Measurements from ENCODE around the gene COPS7B. TPM values are rescaled to one million over a fixed set of nuclear protein-coding genes. Genes with fewer than 3 reads are reported as not detected.
A peak's percentile ranks its signal among the peaks of the same experiment; 100 is the strongest.

The COPS7B gene
- total RNA-seq, 1 experiment from 2014 or later = 41.3 TPM

- Histone ChIP-seq H3K9me3 (ENCODE audit: control insufficient read depth, insufficient read depth, low read depth, low read length) (no peaks in the 10 kb centered on the region), H3K27me3 (ENCODE audit: control insufficient read depth, insufficient read depth, low read length) (no peaks in the 10 kb centered on the region), H3K36me3 (ENCODE audit: control insufficient read depth, insufficient read depth, low read length) (peaks cover 11% of the 10 kb centered on the region), H3K4me3 (ENCODE audit: low read depth in 2 of 2, low read length in 2 of 2) (peak overlapping the region; percentile 68 to 74; a peak in 1 of 4 replicates), H3K27ac (ENCODE audit: low read length) (peak overlapping the region; percentile 91), H3K4me1 (ENCODE audit: control insufficient read depth, insufficient read depth, low read length) (peaks cover 32% of the 10 kb centered on the region)
- in situ Hi-C loops (cut with HindIII; ENCODE audit: low pct_unique_long_range_greater_than_20kb, low sequenced_read_pairs) = no loop called here
- no TSS peak for BruUV-seq (replicated peaks)
- DNase-seq (ENCODE audit: low read depth, low spot score) (no peak), ATAC-seq (no peak)
- intact Hi-C loops (cut with micrococcal nuclease; ENCODE audit: unreplicated experiment) = loop anchor here (10.0 kb wide), 1 partner anchor 171 kb away; no protein-coding TSS in a partner anchor
- ChIA-PET POLR2A (interaction anchor here (0.6 kb wide), 1 partner anchor 688 kb away, joined by 3 read pairs; no protein-coding TSS in a partner anchor), CTCF (no interaction called here)
- no peak for TF ChIP-seq SIN3A (IDR thresholded peaks at IDR 0.05; ENCODE audit: borderline replicate concordance, insufficient read depth, low read depth, low read length)
- TF ChIP-seq POLR2AphosphoS5 (IDR thresholded peaks at IDR 0.05; ENCODE audit: low read depth, low read length) = no peak
- no peak for TF ChIP-seq CTCF (IDR thresholded peaks at IDR 0.05)
- TF ChIP-seq TCF7L2 (IDR thresholded peaks at IDR 0.05; ENCODE audit: low read depth, low read length) = no peak
Observed at GRCh38 chr2:231785413-231785812, 832 bp upstream of the COPS7B start.

GRCh38 chr2:231785822-231786176 is 446 bp upstream of the COPS7B start:
- no peak for DNase-seq (ENCODE audit: low read depth, low spot score)
- ChIA-PET POLR2A (interaction anchor here (0.6 kb wide), 1 partner anchor 688 kb away, joined by 3 read pairs; no protein-coding TSS in a partner anchor), CTCF (no interaction called here)
- ATAC-seq = peak; percentile 13
- no TSS peak for BruUV-seq (replicated peaks)
- no peaks in the 10 kb centered on the region for H3K9me3 ChIP-seq (ENCODE audit: control insufficient read depth, insufficient read depth, low read depth, low read length)
- in situ Hi-C loops (cut with HindIII; ENCODE audit: low pct_unique_long_range_greater_than_20kb, low sequenced_read_pairs) = no loop called here
- peaks cover 11% of the 10 kb centered on the region for H3K36me3 ChIP-seq (ENCODE audit: control insufficient read depth, insufficient read depth, low read length)
- no peaks in the 10 kb centered on the region for H3K27me3 ChIP-seq (ENCODE audit: control insufficient read depth, insufficient read depth, low read length)
- H3K4me1 ChIP-seq (ENCODE audit: control insufficient read depth, insufficient read depth, low read length) = peaks cover 32% of the 10 kb centered on the region
- H3K27ac ChIP-seq (ENCODE audit: low read length) = peak overlapping the region; percentile 91
- H3K4me3 ChIP-seq (ENCODE audit: low read depth in 2 of 2, low read length in 2 of 2) = peak overlapping the region; percentile 68 to 74
- intact Hi-C loops (cut with micrococcal nuclease; ENCODE audit: unreplicated experiment) = loop anchor here (10.0 kb wide), 1 partner anchor 171 kb away; no protein-coding TSS in a partner anchor
- no peak for TF ChIP-seq CTCF (IDR thresholded peaks at IDR 0.05)
- no peak for TF ChIP-seq SIN3A (IDR thresholded peaks at IDR 0.05; ENCODE audit: borderline replicate concordance, insufficient read depth, low read depth, low read length)
- no peak for TF ChIP-seq REST (IDR thresholded peaks at IDR 0.05; ENCODE audit: insufficient read depth in 1 of 2, low read depth in 2 of 2, low read length in 1 of 2)
- no peak for TF ChIP-seq POLR2AphosphoS5 (IDR thresholded peaks at IDR 0.05; ENCODE audit: low read depth, low read length)
- no peak for TF ChIP-seq TCF7L2 (IDR thresholded peaks at IDR 0.05; ENCODE audit: low read depth, low read length)

All from Panc1 (cell line).